Astrocyte (in vitro differentiated cells and primary cell): Measurements from ENCODE around the gene GGTLC1.

ENCODE experiments used
- CTCF ChIP-seq: IDR thresholded peaks from 2 replicates; pipeline ENCODE4 v1.5.1; 2011; ENCODE audit warnings: low read depth, mild to moderate bottlenecking, inconsistent platforms, low read length, moderate library complexity; ENCODE audit not compliant: insufficient read depth
- EZH2 ChIP-seq: IDR thresholded peaks from 2 replicates; pipeline ENCODE4 v1.6.1; 2012; ENCODE audit warnings: mild to moderate bottlenecking, low read length, inconsistent platforms; ENCODE audit not compliant: insufficient read depth

- TF ChIP-seq EZH2 (no peak), CTCF (no peak)
These were observed 18.5 kb downstream of the GGTLC1 start for GRCh38 chr20:23970049-23970448.
